ENCODE results near the gene PPP4R4.
"Not testable (repeated sequence)": the region's sequence is repeated elsewhere in the genome, so short reads cannot be mapped to it uniquely, and the experiment has no call there.

The PPP4R4 gene

DNA sequence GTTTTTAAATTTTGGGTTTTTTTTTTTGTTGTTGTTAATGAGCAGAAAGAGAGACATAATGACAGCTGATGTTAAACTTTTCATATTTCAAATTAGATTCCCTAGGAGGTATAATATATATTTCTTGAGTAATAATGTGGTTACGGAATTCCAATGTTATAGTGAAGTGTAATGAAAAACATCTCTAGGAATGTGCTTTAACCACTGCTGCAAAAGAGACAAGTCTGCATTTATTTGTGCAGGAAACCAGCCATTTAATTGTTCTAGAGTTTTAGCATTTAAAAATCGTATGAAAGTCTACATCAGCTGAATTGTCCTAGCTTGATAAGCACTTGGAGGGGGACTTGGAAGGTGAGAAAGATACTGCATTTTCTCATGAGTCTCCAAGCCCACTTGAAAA lies 104.6 kb downstream of the PPP4R4 start:
- DNase-seq (ENCODE audit: low read depth), result no peak

DNA sequence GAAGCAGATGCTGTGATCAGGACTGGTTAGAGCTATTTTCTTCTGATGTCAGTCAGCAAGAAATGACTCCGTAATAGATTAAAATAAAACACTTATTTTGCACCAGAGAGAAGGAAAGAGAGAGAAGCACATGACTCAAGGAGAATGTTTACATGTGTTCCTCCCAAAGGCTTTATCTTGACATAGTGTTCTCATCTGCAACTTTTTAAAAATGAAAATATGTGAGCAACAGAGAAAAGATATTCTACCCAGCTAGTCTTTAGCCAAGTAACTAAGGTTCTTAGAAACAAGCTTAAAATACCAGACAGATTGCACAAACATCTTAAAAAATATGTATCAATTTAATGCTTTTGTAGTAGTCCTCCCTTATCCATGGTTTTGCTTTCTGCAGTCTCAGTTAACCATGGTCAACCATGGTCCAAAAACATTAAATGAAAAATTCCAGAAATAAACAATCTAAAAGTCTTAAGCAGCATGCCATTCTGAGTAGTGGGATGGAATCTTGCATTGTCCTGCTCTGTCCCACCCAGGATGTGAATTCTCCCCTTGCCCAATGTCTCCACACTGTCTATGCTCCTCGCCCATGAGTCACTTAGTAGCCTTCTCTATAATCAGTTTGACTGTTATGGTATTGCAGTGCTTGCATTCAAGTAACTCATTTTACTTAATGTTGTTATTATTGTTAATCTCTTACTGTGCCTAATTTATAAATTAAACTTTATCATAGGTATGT lies 109.0 kb downstream of the PPP4R4 start:
- no peak for DNase-seq (ENCODE audit: low read depth)

DNA sequence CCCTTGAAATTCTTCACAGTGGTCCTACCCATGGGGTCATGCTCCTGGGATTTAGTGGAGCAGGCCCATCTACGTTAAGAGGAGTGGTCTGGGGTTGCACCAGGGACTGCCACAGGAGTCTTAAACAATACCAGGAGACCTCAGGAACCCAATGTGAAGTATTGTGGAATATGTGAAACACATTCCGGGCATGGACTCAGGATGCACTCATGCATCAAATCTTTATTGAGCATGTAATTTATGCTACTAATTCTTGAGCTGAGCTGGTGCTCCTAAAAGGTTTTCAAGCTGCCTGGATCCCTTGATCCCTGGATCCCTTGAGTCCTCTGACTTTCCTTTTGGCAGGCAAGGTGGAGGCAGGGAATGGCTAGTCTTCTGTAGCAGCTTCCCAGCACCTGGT lies 110.1 kb downstream of the PPP4R4 start:
- DNase-seq (ENCODE audit: low read depth), result no peak

DNA sequence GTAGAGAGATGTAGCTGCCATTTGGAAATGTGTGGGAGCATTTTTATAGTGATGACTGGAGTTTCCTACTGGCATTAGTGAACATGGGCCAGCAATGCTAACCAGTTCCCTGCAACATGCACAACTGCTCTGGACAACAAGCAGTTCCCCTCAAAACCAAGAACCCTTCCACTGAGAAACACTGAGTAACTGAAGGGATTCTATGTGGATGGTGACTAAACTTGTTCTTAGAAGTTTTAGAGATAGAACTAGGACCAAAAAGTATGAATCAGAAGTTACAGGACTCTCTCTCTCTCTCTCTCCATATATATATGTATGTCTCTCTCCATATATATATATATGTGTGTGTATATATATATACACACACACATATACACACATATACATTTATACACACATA lies 111.0 kb downstream of the PPP4R4 start:
- DNase-seq (ENCODE audit: low read depth), result no peak

DNA sequence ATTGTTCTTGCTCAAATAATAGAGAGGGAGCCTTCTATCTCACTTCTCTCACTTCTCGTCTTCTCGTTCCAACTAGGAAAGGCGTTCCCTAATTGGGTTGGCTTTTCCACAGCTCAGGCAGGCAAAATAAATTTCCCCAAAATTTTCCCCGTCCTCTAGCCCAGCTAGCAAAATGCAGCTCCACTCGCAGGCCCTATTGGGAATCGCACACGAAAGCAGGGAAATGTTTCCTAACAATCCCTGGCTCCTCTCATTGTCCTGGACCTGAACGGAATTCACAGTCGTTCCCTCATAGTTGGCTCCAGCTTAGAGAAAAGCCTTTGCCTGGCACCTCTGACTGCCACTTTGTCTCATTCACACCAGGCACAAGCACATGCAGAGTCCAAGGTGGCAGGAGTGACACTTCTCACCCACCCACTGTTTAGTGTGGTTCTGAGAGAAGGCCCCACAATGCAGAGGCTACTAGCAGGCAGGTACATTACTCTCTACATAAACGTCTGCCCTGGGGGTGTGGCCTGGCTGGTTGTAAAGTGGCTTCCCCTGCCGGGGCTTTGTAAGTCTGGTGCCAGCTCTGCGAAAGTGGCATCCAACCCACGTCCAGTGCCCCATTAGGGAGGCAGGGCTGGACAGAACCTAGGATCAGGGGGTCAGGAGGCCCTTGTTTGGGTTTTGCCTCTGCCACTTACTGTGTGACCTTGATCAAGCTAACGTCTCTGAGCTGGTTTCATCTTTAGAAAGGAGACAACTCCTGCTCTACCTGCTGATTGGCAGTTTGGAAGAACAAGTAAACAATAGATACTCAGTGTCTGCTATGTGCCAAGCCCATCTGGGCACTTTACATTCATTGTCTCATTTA lies 114.7 kb downstream of the PPP4R4 start:
- DNase-seq (ENCODE audit: low read depth), result no peak

DNA sequence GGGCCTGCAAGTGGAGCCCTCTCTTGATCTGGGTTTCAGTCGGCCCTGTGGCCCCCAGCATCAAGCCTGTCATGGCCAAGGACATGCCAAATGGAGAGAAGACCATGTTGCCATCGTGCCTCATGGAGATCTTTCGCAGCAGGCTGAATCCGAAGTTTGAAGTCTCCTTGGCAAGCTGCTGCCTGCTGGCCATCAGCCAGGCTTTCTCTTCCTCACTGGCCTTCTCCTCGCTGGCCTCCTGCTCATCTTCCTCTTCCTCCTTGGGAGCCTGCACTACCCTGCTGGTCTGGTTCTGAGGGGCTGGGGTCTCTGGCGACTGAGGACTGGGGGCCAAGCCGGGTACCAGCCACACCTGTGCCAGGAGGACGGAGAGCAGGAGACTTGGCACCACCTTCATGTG lies 116.1 kb downstream of the PPP4R4 start:
- no peak for DNase-seq (ENCODE audit: low read depth)

DNA sequence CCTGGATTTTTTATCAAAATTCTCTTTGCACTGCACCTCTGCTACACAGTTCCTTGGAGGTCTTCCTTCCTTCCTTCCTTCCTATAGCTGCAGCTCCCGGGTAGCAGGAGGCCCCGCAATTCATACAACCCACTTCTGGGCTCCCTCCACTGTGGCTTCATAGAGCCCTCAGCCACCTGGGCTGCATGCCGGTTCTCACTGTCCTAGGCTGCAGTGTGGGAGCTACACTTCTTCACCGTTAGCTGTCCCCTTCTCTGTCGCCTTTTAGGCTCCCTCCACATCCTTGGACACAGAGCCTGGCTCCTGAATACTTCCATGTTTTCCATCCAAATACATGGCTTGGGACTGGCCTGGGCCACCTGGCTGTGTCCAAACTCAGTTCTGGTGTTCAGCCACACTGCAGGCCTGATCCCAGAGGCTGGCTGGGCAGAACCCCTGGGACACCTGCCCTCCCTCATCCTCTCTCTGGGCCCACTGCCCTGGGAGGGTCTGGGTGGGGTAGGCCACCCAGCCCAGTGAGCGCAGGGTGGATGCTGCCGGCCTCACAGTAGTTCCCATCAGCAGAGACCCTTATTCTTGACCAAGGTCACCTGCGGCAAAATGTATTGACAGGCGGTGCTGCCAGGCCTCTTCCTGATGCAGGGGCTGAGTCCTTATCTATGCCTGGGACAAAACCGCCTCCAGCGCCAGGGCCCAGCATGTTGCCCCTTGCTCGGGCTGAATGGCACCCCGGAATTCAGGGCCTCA lies 117.2 kb downstream of the PPP4R4 start:
- DNase-seq (ENCODE audit: low read depth), result no peak

- no peak for DNase-seq (ENCODE audit: low read depth)
Measured at GRCh38 chr14:94291906-94292525, 117.9 kb downstream of the PPP4R4 start.

- no peak for DNase-seq (ENCODE audit: low read depth)
Measured at GRCh38 chr14:94292526-94292871, 118.4 kb downstream of the PPP4R4 start.

DNA sequence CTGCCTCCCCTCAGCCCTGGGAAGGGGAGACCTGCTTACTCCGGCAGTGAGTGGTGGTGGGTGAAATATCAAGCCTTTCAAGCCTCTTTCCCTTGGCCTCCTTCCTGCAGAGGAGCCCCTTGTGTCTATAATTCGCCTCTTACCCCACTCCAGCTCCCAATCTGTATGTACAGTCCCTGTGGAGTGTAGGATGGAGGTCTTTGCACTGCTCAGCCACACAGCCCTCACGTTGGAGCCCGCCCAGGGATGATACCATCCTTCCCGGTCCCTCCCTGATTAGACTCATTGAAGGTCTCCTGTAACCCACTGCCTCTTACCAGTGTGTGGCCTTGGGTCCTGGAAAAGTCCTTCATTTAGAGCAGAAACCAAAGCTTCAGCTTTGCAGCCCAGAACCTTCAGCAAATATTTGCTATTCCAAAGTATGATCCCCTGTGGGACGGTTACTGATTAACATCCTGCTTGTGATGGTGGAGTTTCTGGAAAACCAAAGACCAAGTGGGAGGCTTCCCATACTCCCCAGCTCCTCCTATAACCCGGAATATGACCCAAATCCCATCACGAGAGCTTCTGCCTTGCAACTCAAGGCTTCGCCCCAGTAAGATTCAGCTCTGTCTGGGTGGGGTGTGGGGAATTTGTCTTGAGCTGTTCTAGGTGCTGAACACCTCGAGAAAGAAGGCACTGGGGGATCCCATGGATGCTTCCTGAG lies 118.9 kb downstream of the PPP4R4 start, which contains the start of gene SERPINA10:
TSS of gene SERPINA10 (minus strand) at position 397 of the 706 bp plus-strand sequence. CDS start 2,675 bp downstream, outside the sequence.
- no peak for DNase-seq (ENCODE audit: low read depth)

- DNase-seq (ENCODE audit: low read depth), result no peak
Measured at GRCh38 chr14:94293578-94293924, 119.4 kb downstream of the PPP4R4 start.

DNA sequence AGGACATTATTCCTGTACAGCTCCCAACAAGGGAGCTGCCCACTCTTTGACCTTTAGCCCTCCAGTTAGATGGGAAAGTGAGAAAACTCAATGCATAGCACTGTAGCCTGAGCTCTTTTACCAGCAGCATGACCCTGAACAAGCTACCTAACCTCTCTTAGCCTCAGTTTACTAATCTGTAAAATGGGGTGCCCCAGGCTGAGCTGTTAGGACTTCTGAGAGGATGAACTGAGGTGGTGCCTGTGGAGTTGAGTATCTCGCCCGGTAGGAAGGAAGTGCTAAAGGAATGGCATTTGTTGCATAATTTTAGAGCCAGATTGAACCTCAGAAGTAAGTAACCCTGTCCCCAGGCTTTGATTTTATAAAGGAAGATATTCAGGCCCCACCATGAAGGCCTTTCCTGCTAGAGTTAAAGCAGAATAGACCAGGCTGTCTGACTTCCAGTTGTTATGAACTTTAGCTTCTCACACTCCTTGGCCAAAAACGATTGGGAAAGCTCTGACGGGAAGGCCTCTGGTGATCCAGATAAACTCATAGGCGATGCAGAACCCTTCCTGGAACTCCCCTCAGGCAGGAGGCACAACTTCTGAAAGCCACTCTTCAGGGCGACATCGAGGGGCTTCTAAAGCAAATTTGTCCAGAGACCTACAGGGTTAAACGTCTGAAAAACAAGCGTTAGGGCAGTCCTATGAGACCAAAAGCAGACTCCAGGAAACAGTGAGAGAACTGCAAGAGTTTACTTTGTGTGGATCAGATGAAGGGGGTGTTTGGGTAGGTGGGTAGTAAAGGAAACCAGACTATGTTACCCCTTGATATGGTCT lies 121.4 kb downstream of the PPP4R4 start:
- no peak for DNase-seq (ENCODE audit: low read depth)

GRCh38 chr14:94296181-94296545 lies 122.0 kb downstream of the PPP4R4 start:
- not testable (repeated sequence) for DNase-seq (ENCODE audit: low read depth)

DNA sequence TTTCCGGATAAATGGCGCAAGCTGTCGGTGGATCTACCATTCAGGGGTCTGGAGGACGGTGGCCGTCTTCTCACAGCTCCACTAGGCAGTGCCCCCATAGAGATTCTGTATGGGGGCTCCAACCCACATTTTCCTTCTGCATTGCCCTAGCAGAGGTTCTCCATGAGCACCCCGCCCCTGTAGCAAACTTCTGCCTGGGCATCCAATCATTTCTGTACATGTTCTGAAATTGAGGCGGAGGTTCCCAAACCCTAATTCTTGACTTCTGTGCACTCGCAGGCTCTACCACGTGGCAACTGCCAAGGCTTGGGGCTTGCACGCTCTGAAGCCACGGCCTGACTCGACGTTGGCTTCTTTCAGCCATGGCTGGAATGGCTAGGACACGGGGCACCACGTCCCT lies 124.0 kb downstream of the PPP4R4 start:
- no peak for DNase-seq (ENCODE audit: low read depth)

GRCh38 chr14:94303111-94303510 lies 129.0 kb downstream of the PPP4R4 start:
- no peak for DNase-seq (ENCODE audit: low read depth)

- no peak for DNase-seq (ENCODE audit: low read depth)
Measured at GRCh38 chr14:94304243-94304642, 130.1 kb downstream of the PPP4R4 start.

GRCh38 chr14:94305620-94306019 lies 131.5 kb downstream of the PPP4R4 start:
- no peak for DNase-seq (ENCODE audit: low read depth)

GRCh38 chr14:94306047-94306978 lies 132.2 kb downstream of the PPP4R4 start:
- DNase-seq (ENCODE audit: low read depth), result no peak

- DNase-seq (ENCODE audit: low read depth), result no peak
Measured at GRCh38 chr14:94307410-94307992, 133.4 kb downstream of the PPP4R4 start.
